K562 (cell line): ENCODE measurements around the gene KIRREL1. TPM values are rescaled to one million over a fixed set of nuclear protein-coding genes. Genes with fewer than 3 reads are reported as not detected.

Source experiments
- ATAC-seq: fragments of 200-7000 bp; cut with Tn5 transposase; 3 replicates; pipeline ENCODE4 v1.9.1; 2020; ENCODE audit warnings: moderate library complexity
- BruUV-seq: library from RNA; stranded (reverse); fragments of 400-500 nt; replicated peaks from 2 replicates; lab custom pipeline; 2021; lab: Mats Ljungman, UMichigan
- CTCF ChIA-PET: fragments of 300-600 bp; formaldehyde crosslinking; extraction: SDS; loops from one replicate; lab custom pipeline; 2021; ENCODE audit warnings: low intra/inter-chr PET ratio; lab: Yijun Ruan, JAX
- POLR2A ChIA-PET: fragments of 300-600, 350-650 bp; sonication (Branson Sonifier 250); formaldehyde crosslinking; extraction: SDS; loops from one replicate; lab custom pipeline; 2021; ENCODE audit warnings: antibody characterized with exemption, inconsistent platforms; lab: Yijun Ruan, JAX
- DNase-seq, 4 experiments: peaks; one replicate each; pipeline versions ENCODE4 v3.0.0 to v3.0.0-alpha.2; 2011 to 2018; ENCODE audit warnings: low spot score in 3 of 4, mixed read lengths in 3 of 4; ENCODE audit errors: extremely low read depth in 1 of 4
- FAIRE-seq: peaks from 2 replicates; lab custom pipeline; 2011; peaks lifted over from hg19 to GRCh38; lab: Jason Lieb, UNC
- H2AFZ ChIP-seq: 2 replicates; pipeline ENCODE4 v1.6.0; 2011; ENCODE audit warnings: low read depth, low read length, control low read depth, inconsistent platforms
- H3K27ac ChIP-seq: fragments of 200-600 bp; 3 replicates; pipeline ENCODE4 v1.8.0; 2011; ENCODE audit warnings: low read depth, mild to moderate bottlenecking, control low read depth, inconsistent platforms, low read length, moderate library complexity, mixed read lengths; ENCODE audit errors: extremely low read depth
- H3K27me3 ChIP-seq, 2 experiments: fragments of 300-600 bp in 1 of 2; 2 replicates in 1 of 2; 3 replicates in 1 of 2; pipeline versions ENCODE4 v1.6.0 to v1.8.0; 2011; ENCODE audit warnings: inconsistent platforms in 2 of 2, low read length in 2 of 2, mild to moderate bottlenecking in 1 of 2, mixed read lengths in 1 of 2, moderate library complexity in 1 of 2; ENCODE audit not compliant: control insufficient read depth in 2 of 2, insufficient read depth in 2 of 2
- H3K36me3 ChIP-seq: fragments of 300-600 bp; 3 replicates; pipeline ENCODE4 v1.8.0; 2011; ENCODE audit warnings: mild to moderate bottlenecking, low read length, inconsistent platforms; ENCODE audit not compliant: control insufficient read depth, insufficient read depth
- H3K4me1 ChIP-seq, 2 experiments: fragments of 200-600 bp in 1 of 2; replicated peaks in 1 of 2; 2 replicates in 1 of 2; 3 replicates in 1 of 2; pipeline versions ENCODE4 v1.5.1 to v1.8.0; 2011; ENCODE audit warnings: inconsistent platforms in 2 of 2, low read length in 2 of 2, mild to moderate bottlenecking in 1 of 2, mixed read lengths in 1 of 2, moderate library complexity in 1 of 2; ENCODE audit not compliant: control insufficient read depth in 2 of 2, insufficient read depth in 2 of 2
- H3K4me2 ChIP-seq: 2 replicates; pipeline ENCODE4 v1.6.1; 2011; ENCODE audit warnings: low read length, control low read depth, inconsistent platforms, mixed read lengths; ENCODE audit not compliant: insufficient read depth
- H3K4me3 ChIP-seq: fragments of 200-600 bp; sonication (generic), shearing (Covaris generic); 2 replicates; pipeline ENCODE4 v1.5.1; 2016; ENCODE audit warnings: control low read depth, inconsistent platforms
- H3K79me2 ChIP-seq: fragments of 200-600 bp; 3 replicates; pipeline ENCODE4 v1.8.0; 2011; ENCODE audit warnings: low read length, inconsistent platforms; ENCODE audit not compliant: control insufficient read depth, insufficient read depth
- H3K9ac ChIP-seq, 2 experiments: 2 replicates each; pipeline versions ENCODE4 v1.6.0 to v1.6.1; 2011; ENCODE audit warnings: low read depth in 2 of 2, low read length in 2 of 2, control low read depth in 1 of 2, inconsistent platforms in 1 of 2, mild to moderate bottlenecking in 1 of 2, mixed read lengths in 1 of 2; ENCODE audit not compliant: insufficient read depth in 1 of 2
- H3K9me1 ChIP-seq: one replicate; pipeline ENCODE4 v1.6.0; 2011; ENCODE audit warnings: inconsistent platforms, mild to moderate bottlenecking, low read length, moderate library complexity; ENCODE audit not compliant: control insufficient read depth, insufficient read depth
- H3K9me3 ChIP-seq: replicated peaks from 2 replicates; pipeline ENCODE4 v1.5.1; 2011; ENCODE audit warnings: low read depth, low read length, inconsistent platforms; ENCODE audit not compliant: control insufficient read depth, insufficient read depth
- H4K20me1 ChIP-seq: replicated peaks from 2 replicates; pipeline ENCODE4 v1.6.1; 2011; ENCODE audit warnings: low read length, inconsistent platforms, mixed read lengths; ENCODE audit not compliant: control insufficient read depth, insufficient read depth
- E2F3 ChIP-seq: fragments of 250-450 bp; sonication (Bioruptor Pico); IDR thresholded peaks from 2 replicates; pipeline ENCODE4 v1.4.0; 2020; ENCODE audit warnings: mild to moderate bottlenecking
- SNRNP70 ChIP-seq: fragments of 200-400 bp; formaldehyde crosslinking; optimal IDR thresholded peaks from 2 replicates; pipeline ENCODE3; 2017; ENCODE audit warnings: low read depth, low read length
- U2AF2 ChIP-seq: fragments of 200-400 bp; formaldehyde crosslinking; optimal IDR thresholded peaks from 2 replicates; pipeline ENCODE3; 2017; ENCODE audit warnings: low read depth, mild to moderate bottlenecking, low read length
- ZNF23 ChIP-seq: fragments of 250-450 bp; sonication (Bioruptor Pico); IDR thresholded peaks from 2 replicates; pipeline ENCODE4 v1.4.0; 2020; ENCODE audit warnings: mild to moderate bottlenecking
- ZNF561 ChIP-seq: fragments of 450-650 bp; formaldehyde crosslinking; conservative IDR thresholded peaks from 2 replicates; pipeline ENCODE4 v1.4.0; 2020; ENCODE audit warnings: mild to moderate bottlenecking, moderate library complexity
- ZNF696 ChIP-seq: fragments of 250-450 bp; sonication (Bioruptor Pico); conservative IDR thresholded peaks from 2 replicates; pipeline ENCODE4 v1.4.0; 2020; ENCODE audit warnings: mild to moderate bottlenecking, moderate library complexity
- ZNF699 ChIP-seq: fragments of 250-450 bp; sonication (Bioruptor Pico); IDR thresholded peaks from 2 replicates; pipeline ENCODE4 v1.8.0; 2021; ENCODE audit warnings: mild to moderate bottlenecking, moderate library complexity; ENCODE audit not compliant: insufficient replicate concordance
- ZNF717 ChIP-seq: fragments of 250-450 bp; sonication (Bioruptor Pico); IDR thresholded peaks from 2 replicates; pipeline ENCODE4 v1.5.0; 2021
- WGBS: fragments of 100-300 bp; shearing (Covaris generic); methylation state at CpG from one replicate; pipeline ENCODE4 v1.1.6; 2016; ENCODE audit warnings: low coverage, mixed read lengths; ENCODE audit not compliant: insufficient coverage; ENCODE audit errors: missing lambda C conversion rate; 5-methylcytosine and 5-hydroxymethylcytosine counted together
- in situ Hi-C: fragments of 300-500 bp; cut with MboI; formaldehyde crosslinking; loops from 4 replicates; pipeline ENCODE4 v1.15.0; 2018; ENCODE audit warnings: inconsistent platforms, mixed read lengths
- intact Hi-C: fragments of 100-400 bp; cut with micrococcal nuclease; formaldehyde crosslinking; loops from 2 replicates; pipeline ENCODE4 v1.14.2; 2022
- polyA plus RNA-seq, 8 experiments: library from polyadenylated mRNA; depleted of rRNA in 4 of 8; stranded (reverse) in 5 of 8; unstranded in 3 of 8; fragments of >200 nt; fragmentation: Nextera tagmentation in 2 of 8; fragmentation: Illumina TruSeq in 1 of 8; extraction: Ambion mirVana in 2 of 8; extraction: Trizol in 1 of 8; gene quantifications; 2 replicates each; pipeline versions ENCODE4 v1.2.1 to v1.2.3, GENCODE V29; 2011 to 2014; ENCODE audit warnings: inconsistent platforms in 1 of 8, missing spikeins in 1 of 8
- total RNA-seq, 7 experiments: library from RNA; depleted of rRNA in 6 of 7; stranded (reverse); fragments of >200 nt in 6 of 7; fragmentation: Illumina TruSeq in 2 of 7; extraction: Trizol in 2 of 7; gene quantifications; 2 replicates each; pipeline versions ENCODE4 v1.2.1 to v1.2.3, GENCODE V29; 2011 to 2021; ENCODE audit warnings: low replicate concordance in 1 of 7
- TF ChIP-seq, protein P1 (sequence below): fragments of 250-450 bp; sonication (Bioruptor Pico); IDR thresholded peaks from 2 replicates; pipeline ENCODE4 v1.8.0; 2022; ENCODE audit warnings: moderate library complexity, mild to moderate bottlenecking, inconsistent platforms
- TF ChIP-seq, protein P2 (sequence below): fragments of 250-450 bp; sonication (Bioruptor Pico); IDR thresholded peaks from 2 replicates; pipeline ENCODE4 v1.5.0; 2021; ENCODE audit warnings: mild to moderate bottlenecking, borderline replicate concordance
- TF ChIP-seq, protein P3 (sequence below): fragments of 450-650 bp; IDR thresholded peaks from 2 replicates; pipeline ENCODE4 v1.6.1; 2018; ENCODE audit warnings: mild to moderate bottlenecking, low read depth; ENCODE audit not compliant: partially characterized antibody
- TF ChIP-seq, protein P4 (sequence below): sonication (generic); IDR thresholded peaks from 2 replicates; pipeline ENCODE4 v1.6.1; 2016

Gene KIRREL1
- total and polyA plus RNA-seq, 9 of the 15 experiments (the other 6 are each of a cell fraction or from before 2014, with no cell fraction given), result under 0.01 to 0.22 (median 0.03) TPM; not detected in 3

DNA sequence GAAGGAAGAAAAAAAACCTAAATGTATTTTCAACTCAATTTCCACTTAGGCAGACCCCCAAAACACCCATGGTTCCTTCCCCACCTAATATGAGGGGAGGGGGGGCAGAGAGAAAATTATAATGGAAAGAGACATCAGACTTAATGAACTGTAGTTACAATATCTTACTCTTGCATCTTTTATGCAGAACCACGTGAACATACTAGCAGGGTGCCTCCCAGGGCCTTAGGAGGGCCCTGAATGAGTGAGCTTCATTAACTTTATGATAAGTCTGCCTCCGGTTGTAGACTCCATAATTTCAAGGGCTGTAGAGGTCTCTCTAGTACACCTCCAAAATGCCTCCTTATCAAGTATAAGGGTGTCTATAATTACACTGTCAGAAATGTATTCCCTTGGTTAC is 11.3 kb upstream of the KIRREL1 start (continued):
- TF ChIP-seq, protein P1, sequence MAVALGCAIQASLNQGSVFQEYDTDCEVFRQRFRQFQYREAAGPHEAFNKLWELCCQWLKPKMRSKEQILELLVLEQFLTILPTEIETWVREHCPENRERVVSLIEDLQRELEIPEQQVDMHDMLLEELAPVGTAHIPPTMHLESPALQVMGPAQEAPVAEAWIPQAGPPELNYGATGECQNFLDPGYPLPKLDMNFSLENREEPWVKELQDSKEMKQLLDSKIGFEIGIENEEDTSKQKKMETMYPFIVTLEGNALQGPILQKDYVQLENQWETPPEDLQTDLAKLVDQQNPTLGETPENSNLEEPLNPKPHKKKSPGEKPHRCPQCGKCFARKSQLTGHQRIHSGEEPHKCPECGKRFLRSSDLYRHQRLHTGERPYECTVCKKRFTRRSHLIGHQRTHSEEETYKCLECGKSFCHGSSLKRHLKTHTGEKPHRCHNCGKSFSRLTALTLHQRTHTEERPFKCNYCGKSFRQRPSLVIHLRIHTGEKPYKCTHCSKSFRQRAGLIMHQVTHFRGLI (CRISPR knock-in tag), result no peak
- TF ChIP-seq ZNF699 (CRISPR knock-in tag) (no peak), ZNF696 (CRISPR knock-in tag) (no peak)
- TF ChIP-seq, all 486 proteins: peak for 0

DNA sequence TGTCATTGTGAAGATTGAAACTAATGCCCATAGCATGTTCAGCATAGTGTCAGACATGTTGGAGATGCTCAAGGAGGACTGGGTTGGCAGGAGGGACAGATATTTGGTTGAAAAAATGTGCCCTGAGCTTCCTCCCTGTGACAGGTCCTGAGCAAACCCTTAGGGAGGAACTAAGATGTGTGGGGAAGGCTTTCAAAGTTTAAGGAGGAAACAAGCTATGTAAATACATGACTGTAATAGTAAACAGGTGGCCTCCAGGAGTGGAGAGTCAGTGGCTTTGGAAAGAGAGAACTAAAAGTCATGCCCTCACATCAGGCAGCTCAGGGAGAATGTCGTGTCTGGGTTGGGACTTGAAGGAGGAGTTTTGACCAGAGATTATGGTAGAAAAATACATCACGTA is 9.7 kb upstream of the KIRREL1 start:
- BruUV-seq, result no TSS peak
- Histone ChIP-seq H3K4me2 (no peak overlapping the region), H4K20me1 (no peaks in the 10 kb centered on the region), H3K4me3 (no peak overlapping the region), H3K79me2 (no peaks in the 10 kb centered on the region), H3K27me3 (peaks cover 0 to 14% of the 10 kb centered on the region in 2 experiments; a peak in 3 of 5 replicates), H3K9ac (no peak overlapping the region), H3K9me3 (no peaks in the 10 kb centered on the region), H2AFZ (no peak overlapping the region), H3K9me1 (no peaks in the 10 kb centered on the region), H3K27ac (no peak overlapping the region), H3K4me1 (no peaks in the 10 kb centered on the region; a peak in 1 of 5 replicates), H3K36me3 (no peaks in the 10 kb centered on the region)
- 0% methylated on average over 2 of the region's 2 CpGs for WGBS
- FAIRE-seq (no peak), DNase-seq (no peak), ATAC-seq (no peak)
- in situ Hi-C loops, result no loop called here
- intact Hi-C loops, result no loop called here
- POLR2A ChIA-PET, result interaction anchor here (0.8 kb wide), 1 partner anchor 13 kb away, joined by 4 read pairs; no protein-coding TSS in a partner anchor
- TF ChIP-seq, protein P2, sequence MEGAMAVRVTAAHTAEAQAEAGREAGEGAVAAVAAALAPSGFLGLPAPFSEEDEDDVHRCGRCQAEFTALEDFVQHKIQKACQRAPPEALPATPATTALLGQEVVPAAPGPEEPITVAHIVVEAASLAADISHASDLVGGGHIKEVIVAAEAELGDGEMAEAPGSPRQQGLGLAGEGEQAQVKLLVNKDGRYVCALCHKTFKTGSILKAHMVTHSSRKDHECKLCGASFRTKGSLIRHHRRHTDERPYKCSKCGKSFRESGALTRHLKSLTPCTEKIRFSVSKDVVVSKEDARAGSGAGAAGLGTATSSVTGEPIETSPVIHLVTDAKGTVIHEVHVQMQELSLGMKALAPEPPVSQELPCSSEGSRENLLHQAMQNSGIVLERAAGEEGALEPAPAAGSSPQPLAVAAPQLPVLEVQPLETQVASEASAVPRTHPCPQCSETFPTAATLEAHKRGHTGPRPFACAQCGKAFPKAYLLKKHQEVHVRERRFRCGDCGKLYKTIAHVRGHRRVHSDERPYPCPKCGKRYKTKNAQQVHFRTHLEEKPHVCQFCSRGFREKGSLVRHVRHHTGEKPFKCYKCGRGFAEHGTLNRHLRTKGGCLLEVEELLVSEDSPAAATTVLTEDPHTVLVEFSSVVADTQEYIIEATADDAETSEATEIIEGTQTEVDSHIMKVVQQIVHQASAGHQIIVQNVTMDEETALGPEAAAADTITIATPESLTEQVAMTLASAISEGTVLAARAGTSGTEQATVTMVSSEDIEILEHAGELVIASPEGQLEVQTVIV, result no peak
- no peak for TF ChIP-seq ZNF717 (CRISPR knock-in tag)
- TF ChIP-seq U2AF2, result no peak
- TF ChIP-seq SNRNP70, result no peak
- TF ChIP-seq, protein P3, sequence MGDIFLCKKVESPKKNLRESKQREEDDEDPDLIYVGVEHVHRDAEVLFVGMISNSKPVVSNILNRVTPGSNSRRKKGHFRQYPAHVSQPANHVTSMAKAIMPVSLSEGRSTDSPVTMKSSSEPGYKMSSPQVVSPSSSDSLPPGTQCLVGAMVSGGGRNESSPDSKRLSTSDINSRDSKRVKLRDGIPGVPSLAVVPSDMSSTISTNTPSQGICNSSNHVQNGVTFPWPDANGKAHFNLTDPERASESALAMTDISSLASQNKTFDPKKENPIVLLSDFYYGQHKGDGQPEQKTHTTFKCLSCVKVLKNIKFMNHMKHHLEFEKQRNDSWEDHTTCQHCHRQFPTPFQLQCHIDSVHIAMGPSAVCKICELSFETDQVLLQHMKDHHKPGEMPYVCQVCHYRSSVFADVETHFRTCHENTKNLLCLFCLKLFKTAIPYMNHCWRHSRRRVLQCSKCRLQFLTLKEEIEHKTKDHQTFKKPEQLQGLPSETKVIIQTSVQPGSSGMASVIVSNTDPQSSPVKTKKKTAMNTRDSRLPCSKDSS, result no peak
- TF ChIP-seq, protein P4, sequence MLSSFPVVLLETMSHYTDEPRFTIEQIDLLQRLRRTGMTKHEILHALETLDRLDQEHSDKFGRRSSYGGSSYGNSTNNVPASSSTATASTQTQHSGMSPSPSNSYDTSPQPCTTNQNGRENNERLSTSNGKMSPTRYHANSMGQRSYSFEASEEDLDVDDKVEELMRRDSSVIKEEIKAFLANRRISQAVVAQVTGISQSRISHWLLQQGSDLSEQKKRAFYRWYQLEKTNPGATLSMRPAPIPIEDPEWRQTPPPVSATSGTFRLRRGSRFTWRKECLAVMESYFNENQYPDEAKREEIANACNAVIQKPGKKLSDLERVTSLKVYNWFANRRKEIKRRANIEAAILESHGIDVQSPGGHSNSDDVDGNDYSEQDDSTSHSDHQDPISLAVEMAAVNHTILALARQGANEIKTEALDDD, result no peak
- TF ChIP-seq ZNF561, result no peak
- TF ChIP-seq E2F3 (CRISPR knock-in tag), result no peak
- no peak for TF ChIP-seq ZNF23 (CRISPR knock-in tag)
- CTCF ChIA-PET, result no interaction called here
